ENCODE measurements around the gene PTPRD. TPM values are rescaled to one million over a fixed set of nuclear protein-coding genes. Genes with fewer than 3 reads are reported as not detected.

Gene PTPRD
- total RNA-seq, 2 donors from 2014 or later: 60.1 to 75.7 TPM

GRCh38 chr9:8268881-8269280 is 2343.9 kb downstream of the PTPRD start:
- H3K9me3 ChIP-seq: no peaks in the 10 kb centered on the region
- H3K36me3 ChIP-seq: no peaks in the 10 kb centered on the region
- intact Hi-C loops (cut with DNase I): no loop called here
- no peaks in the 10 kb centered on the region for H3K27me3 ChIP-seq
- no peaks in the 10 kb centered on the region for H3K4me1 ChIP-seq
- no peak overlapping the region for H3K27ac ChIP-seq
- DNase-seq: no peak
- H3K9ac ChIP-seq (ENCODE audit: low read depth in 2 of 2, low read length in 2 of 2): no peak overlapping the region
- no peak for TF ChIP-seq CTCF (IDR thresholded peaks at IDR 0.05)
- no peak overlapping the region for H3K4me3 ChIP-seq

GRCh38 chr9:8268216-8268878 is 2344.5 kb downstream of the PTPRD start:
- intact Hi-C loops (cut with DNase I): no loop called here
- no peak overlapping the region for H3K4me3 ChIP-seq
- H3K9ac ChIP-seq (ENCODE audit: low read depth in 2 of 2, low read length in 2 of 2): no peak overlapping the region
- H3K4me1 ChIP-seq: no peaks in the 10 kb centered on the region
- no peak for TF ChIP-seq CTCF (IDR thresholded peaks at IDR 0.05)
- no peaks in the 10 kb centered on the region for H3K36me3 ChIP-seq
- no peak for DNase-seq
- no peaks in the 10 kb centered on the region for H3K9me3 ChIP-seq
- H3K27ac ChIP-seq: no peak overlapping the region
- no peaks in the 10 kb centered on the region for H3K27me3 ChIP-seq

GRCh38 chr9:8267636-8268035 is 2345.2 kb downstream of the PTPRD start:
- Histone ChIP-seq H3K4me3 (no peak overlapping the region), H3K9ac (ENCODE audit: low read depth in 2 of 2, low read length in 2 of 2) (no peak overlapping the region), H3K36me3 (no peaks in the 10 kb centered on the region), H3K9me3 (no peaks in the 10 kb centered on the region), H3K27ac (no peak overlapping the region), H3K4me1 (no peaks in the 10 kb centered on the region), H3K27me3 (no peaks in the 10 kb centered on the region)
- DNase-seq: no peak
- intact Hi-C loops (cut with DNase I): no loop called here
- no peak for TF ChIP-seq CTCF (IDR thresholded peaks at IDR 0.05)

GRCh38 chr9:8266861-8267260 is 2345.9 kb downstream of the PTPRD start:
- no peak for TF ChIP-seq CTCF (IDR thresholded peaks at IDR 0.05)
- H3K9ac ChIP-seq (ENCODE audit: low read depth in 2 of 2, low read length in 2 of 2): no peak overlapping the region
- no peak overlapping the region for H3K4me3 ChIP-seq
- no peak overlapping the region for H3K27ac ChIP-seq
- H3K9me3 ChIP-seq: no peaks in the 10 kb centered on the region
- intact Hi-C loops (cut with DNase I): no loop called here
- H3K36me3 ChIP-seq: no peaks in the 10 kb centered on the region
- H3K27me3 ChIP-seq: no peaks in the 10 kb centered on the region
- DNase-seq: no peak
- H3K4me1 ChIP-seq: no peaks in the 10 kb centered on the region

GRCh38 chr9:8265281-8265680 is 2347.5 kb downstream of the PTPRD start:
- H3K9ac ChIP-seq (ENCODE audit: low read depth in 2 of 2, low read length in 2 of 2): no peak overlapping the region
- H3K4me3 ChIP-seq: no peak overlapping the region
- no peaks in the 10 kb centered on the region for H3K36me3 ChIP-seq
- H3K4me1 ChIP-seq: no peaks in the 10 kb centered on the region
- TF ChIP-seq CTCF (IDR thresholded peaks at IDR 0.05): no peak
- H3K27me3 ChIP-seq: no peaks in the 10 kb centered on the region
- no peak for DNase-seq
- intact Hi-C loops (cut with DNase I): no loop called here
- H3K27ac ChIP-seq: no peak overlapping the region
- no peaks in the 10 kb centered on the region for H3K9me3 ChIP-seq
